Muscle of leg (tissue), 11 donors: ENCODE results near the gene MICU1. TPM values are rescaled to one million over a fixed set of nuclear protein-coding genes. Genes with fewer than 3 reads are reported as not detected.
A peak's percentile ranks its signal among the peaks of the same experiment; 100 is the strongest.
"Not testable (repeated sequence)": the region's sequence is repeated elsewhere in the genome, so short reads cannot be mapped to it uniquely, and the experiment has no call there.

Experiments used
- DNase-seq: peaks from one replicate; pipeline ENCODE4 v3.0.0; 2013
- H3K27ac ChIP-seq: one replicate; pipeline ENCODE4 v1.5.1; 2013; ENCODE audit warnings: mild to moderate bottlenecking, low read length, control low read depth
- H3K27me3 ChIP-seq: one replicate; pipeline ENCODE4 v1.6.1; 2013; ENCODE audit warnings: low read length; ENCODE audit not compliant: control insufficient read depth, insufficient read depth
- H3K36me3 ChIP-seq: one replicate; pipeline ENCODE4 v1.6.1; 2013; ENCODE audit warnings: low read length; ENCODE audit not compliant: control insufficient read depth, insufficient read depth
- H3K4me1 ChIP-seq: one replicate; pipeline ENCODE4 v1.6.1; 2013; ENCODE audit warnings: low read length; ENCODE audit not compliant: control insufficient read depth, insufficient read depth
- H3K4me3 ChIP-seq: one replicate; pipeline ENCODE4 v1.5.1; 2013; ENCODE audit warnings: low read length, control low read depth
- H3K9me3 ChIP-seq: replicated peaks from 2 replicates; pipeline ENCODE4 v1.6.1; 2013; ENCODE audit warnings: low read depth, low read length; ENCODE audit not compliant: control insufficient read depth
- WGBS: methylation state at CpG from one replicate; pipeline ENCODE4 v1.1.5; 2013; ENCODE audit warnings: missing lambda C conversion rate; ENCODE audit not compliant: insufficient coverage; 5-methylcytosine and 5-hydroxymethylcytosine counted together
- polyA plus RNA-seq, 8 donors: library from polyadenylated mRNA; unstranded; fragments of 120-200 nt; gene quantifications; one replicate each; pipeline versions ENCODE4 v1.2.1 to v1.2.3, GENCODE V29; 2013; ENCODE audit warnings: inconsistent platforms in 1 of 8, low replicate concordance in 1 of 8; ENCODE audit not compliant: insufficient read length in 8 of 8, insufficient read depth in 1 of 8
- total RNA-seq: library from RNA; stranded (reverse); fragments of 120-200 nt; gene quantifications from one replicate; pipeline ENCODE4 v1.2.4, GENCODE V29; 2013

MICU1 gene
- total and polyA plus RNA-seq, 9 donors, result 67.7 to 129 (median 81.6) TPM

- Histone ChIP-seq H3K9me3 (no peaks in the 10 kb centered on the region), H3K4me3 (no peak overlapping the region), H3K27me3 (no peaks in the 10 kb centered on the region), H3K27ac (peak overlapping the region; percentile 51), H3K4me1 (peaks cover 84% of the 10 kb centered on the region), H3K36me3 (peaks cover 7% of the 10 kb centered on the region)
- no peak for DNase-seq
- WGBS, result 34% methylated on average over 3 of the region's 5 CpGs
Observed at GRCh38 chr10:72328829-72329204, 297.1 kb downstream of the MICU1 start.

- 29% methylated on average over 7 of the region's 14 CpGs for WGBS
- Histone ChIP-seq H3K36me3 (peaks cover 1% of the 10 kb centered on the region), H3K4me1 (peaks cover 84% of the 10 kb centered on the region), H3K27me3 (no peaks in the 10 kb centered on the region), H3K27ac (peak overlapping the region; percentile 63), H3K9me3 (no peaks in the 10 kb centered on the region), H3K4me3 (no peak overlapping the region)
- DNase-seq, result peak; percentile 86
Observed at GRCh38 chr10:72328045-72328828, 297.6 kb downstream of the MICU1 start.

GRCh38 chr10:72326665-72327603 lies 298.9 kb downstream of the MICU1 start:
- 69% methylated on average over 26 of the region's 32 CpGs for WGBS
- H3K36me3 ChIP-seq, H3K9me3 ChIP-seq, H3K4me3 ChIP-seq, DNase-seq, H3K27me3 ChIP-seq: not testable (repeated sequence)
- H3K4me1 ChIP-seq, result peaks cover 84% of the 10 kb centered on the region
- peak overlapping the region; percentile 15 for H3K27ac ChIP-seq

GRCh38 chr10:72325243-72326175 lies 300.4 kb downstream of the MICU1 start:
- not testable (repeated sequence) for H3K27me3 ChIP-seq, H3K36me3 ChIP-seq, H3K9me3 ChIP-seq
- H3K4me1 ChIP-seq, result peaks cover 86% of the 10 kb centered on the region
- peak overlapping the region; percentile 5 for H3K4me3 ChIP-seq
- WGBS, result 63% methylated on average over 35 of the region's 49 CpGs
- H3K27ac ChIP-seq, result peak overlapping the region; percentile 96
- DNase-seq, result peak; percentile 97

- peaks cover 91% of the 10 kb centered on the region for H3K4me1 ChIP-seq
Observed at GRCh38 chr10:72323771-72324191, 302.1 kb downstream of the MICU1 start.

GRCh38 chr10:72323108-72323749 lies 302.6 kb downstream of the MICU1 start:
- 98% methylated on average over 8 of the region's 10 CpGs for whole genome bisulfite sequencing
- Histone ChIP-seq H3K27me3 (no peaks in the 10 kb centered on the region), H3K27ac (peak overlapping the region; percentile 1), H3K36me3 (no peaks in the 10 kb centered on the region), H3K9me3 (no peaks in the 10 kb centered on the region), H3K4me3 (no peak overlapping the region), H3K4me1 (peaks cover 87% of the 10 kb centered on the region)
- no peak for DNase-seq

More at GRCh38 chr10:72323771-72324191, 302.1 kb downstream of the MICU1 start:
- Histone ChIP-seq H3K4me3 (no peak overlapping the region), H3K27ac (peak overlapping the region; percentile 1), H3K9me3 (no peaks in the 10 kb centered on the region), H3K27me3 (no peaks in the 10 kb centered on the region), H3K36me3 (no peaks in the 10 kb centered on the region)
- WGBS, result 82% methylated on average over 9 of the region's 12 CpGs
- DNase-seq, result no peak

- no peak overlapping the region for H3K27ac ChIP-seq
- WGBS, result 93% methylated on average over 4 of the region's 16 CpGs
- H3K27me3 ChIP-seq, result no peaks in the 10 kb centered on the region
- no peaks in the 10 kb centered on the region for H3K36me3 ChIP-seq
- peaks cover 81% of the 10 kb centered on the region for H3K4me1 ChIP-seq
- no peaks in the 10 kb centered on the region for H3K9me3 ChIP-seq
- H3K4me3 ChIP-seq, result no peak overlapping the region
- no peak for DNase-seq
Observed at GRCh38 chr10:72322280-72323058, 303.4 kb downstream of the MICU1 start.

GRCh38 chr10:72322030-72322279 lies 303.9 kb downstream of the MICU1 start:
- DNase-seq, result peak; percentile 15
- WGBS, result 100% methylated on average over 2 of the region's 3 CpGs
- H3K4me3 ChIP-seq, result no peak overlapping the region
- H3K4me1 ChIP-seq, result peaks cover 80% of the 10 kb centered on the region
- H3K36me3 ChIP-seq, result no peaks in the 10 kb centered on the region
- H3K27me3 ChIP-seq, result no peaks in the 10 kb centered on the region
- H3K27ac ChIP-seq, result no peak overlapping the region
- H3K9me3 ChIP-seq, result no peaks in the 10 kb centered on the region
